Measurements from ENCODE around the gene C6.

DNA sequence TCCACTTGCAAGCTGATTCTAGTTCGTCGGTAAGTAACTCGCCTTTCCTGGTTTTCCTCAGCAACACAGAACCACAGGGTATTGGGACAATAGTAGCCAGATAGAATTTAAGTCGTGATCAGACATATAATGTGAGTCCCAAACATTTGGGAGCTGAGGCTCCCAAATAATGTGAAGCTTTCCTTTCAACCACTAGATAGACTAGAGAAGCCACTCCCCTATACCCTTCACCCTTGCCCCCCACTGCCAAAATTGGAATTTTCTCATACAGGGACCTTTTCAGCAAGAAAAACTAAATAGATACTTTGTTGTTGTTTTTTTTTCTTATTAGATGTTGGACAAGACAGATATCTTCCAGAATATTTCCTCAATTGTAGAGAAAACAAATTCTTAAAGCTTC lies 1.9 kb downstream of the C6 start:
- TF ChIP-seq, protein P1, sequence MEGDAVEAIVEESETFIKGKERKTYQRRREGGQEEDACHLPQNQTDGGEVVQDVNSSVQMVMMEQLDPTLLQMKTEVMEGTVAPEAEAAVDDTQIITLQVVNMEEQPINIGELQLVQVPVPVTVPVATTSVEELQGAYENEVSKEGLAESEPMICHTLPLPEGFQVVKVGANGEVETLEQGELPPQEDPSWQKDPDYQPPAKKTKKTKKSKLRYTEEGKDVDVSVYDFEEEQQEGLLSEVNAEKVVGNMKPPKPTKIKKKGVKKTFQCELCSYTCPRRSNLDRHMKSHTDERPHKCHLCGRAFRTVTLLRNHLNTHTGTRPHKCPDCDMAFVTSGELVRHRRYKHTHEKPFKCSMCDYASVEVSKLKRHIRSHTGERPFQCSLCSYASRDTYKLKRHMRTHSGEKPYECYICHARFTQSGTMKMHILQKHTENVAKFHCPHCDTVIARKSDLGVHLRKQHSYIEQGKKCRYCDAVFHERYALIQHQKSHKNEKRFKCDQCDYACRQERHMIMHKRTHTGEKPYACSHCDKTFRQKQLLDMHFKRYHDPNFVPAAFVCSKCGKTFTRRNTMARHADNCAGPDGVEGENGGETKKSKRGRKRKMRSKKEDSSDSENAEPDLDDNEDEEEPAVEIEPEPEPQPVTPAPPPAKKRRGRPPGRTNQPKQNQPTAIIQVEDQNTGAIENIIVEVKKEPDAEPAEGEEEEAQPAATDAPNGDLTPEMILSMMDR (IDR thresholded peaks at IDR 0.05), result no peak
- TF ChIP-seq POLR2A (IDR thresholded peaks at IDR 0.05) (no peak), EP300 (IDR thresholded peaks at IDR 0.05) (no peak)

Measured in sigmoid colon (tissue), 4 donors.